HepG2 (cell line): ENCODE data around the gene PHKA2. TPM values are rescaled to one million over a fixed set of nuclear protein-coding genes. Genes with fewer than 3 reads are reported as not detected.

Source experiments
- BHLHE40 ChIP-seq: IDR thresholded peaks from 2 replicates; pipeline ENCODE4 v1.6.1; 2011; ENCODE audit warnings: low read length, improper control_type of control experiment
- HNRNPH1 ChIP-seq: fragments of 200-400 bp; formaldehyde crosslinking; optimal IDR thresholded peaks from 2 replicates; pipeline ENCODE3; 2017; ENCODE audit warnings: mild to moderate bottlenecking, low read depth, low read length
- ZBTB1 ChIP-seq: sonication (generic); formaldehyde crosslinking; IDR thresholded peaks from 2 replicates; pipeline ENCODE4 v1.4.0; 2020; ENCODE audit warnings: missing genetic modification reagents, borderline replicate concordance
- ZNF772 ChIP-seq: sonication (generic); formaldehyde crosslinking; IDR thresholded peaks from 2 replicates; pipeline ENCODE4 v1.5.0; 2020; ENCODE audit warnings: mild to moderate bottlenecking, missing genetic modification reagents
- polyA plus RNA-seq, 8 experiments: library from polyadenylated mRNA; depleted of rRNA in 3 of 8; stranded (reverse) in 7 of 8; unstranded in 1 of 8; fragments of >200 nt; fragmentation: Illumina TruSeq in 4 of 8; extraction: Trizol in 4 of 8; gene quantifications; 2 replicates each; pipeline versions ENCODE4 v1.2.1 to v1.2.3, GENCODE V29; 2011 to 2016; ENCODE audit warnings: low read depth in 4 of 8, missing spikeins in 1 of 8, mixed read lengths in 1 of 8; ENCODE audit not compliant: insufficient read depth in 1 of 8
- total RNA-seq, 5 experiments: library from RNA; depleted of rRNA; stranded (reverse); fragments of >200 nt; fragmentation: Illumina TruSeq; extraction: Trizol; gene quantifications; 2 replicates each; pipeline ENCODE4 v1.2.3, GENCODE V29; 2016; ENCODE audit warnings: low read depth in 1 of 5
- TF ChIP-seq, protein P1 (sequence below), 2 experiments: IDR thresholded peaks; 2 replicates each; pipeline ENCODE4 v1.6.1; 2011 to 2012; ENCODE audit warnings: low read length in 2 of 2, borderline replicate concordance in 1 of 2, low read depth in 1 of 2, mild to moderate bottlenecking in 1 of 2, moderate library complexity in 1 of 2
- TF ChIP-seq, protein P2 (sequence below): sonication (generic); formaldehyde crosslinking; IDR thresholded peaks from 2 replicates; pipeline ENCODE4 v1.8.1; 2023; ENCODE audit warnings: missing genetic modification reagents, inconsistent platforms, borderline replicate concordance
- TF ChIP-seq, protein P3 (sequence below): sonication (generic); formaldehyde crosslinking; IDR thresholded peaks from 2 replicates; pipeline ENCODE4 v1.5.1; 2020; ENCODE audit warnings: missing genetic modification reagents, mild to moderate bottlenecking, borderline replicate concordance

The PHKA2 gene
- total and polyA plus RNA-seq, 2 of the 13 experiments (the other 11 are each of a cell fraction or from before 2014, with no cell fraction given) = 20.5 to 273 TPM

DNA sequence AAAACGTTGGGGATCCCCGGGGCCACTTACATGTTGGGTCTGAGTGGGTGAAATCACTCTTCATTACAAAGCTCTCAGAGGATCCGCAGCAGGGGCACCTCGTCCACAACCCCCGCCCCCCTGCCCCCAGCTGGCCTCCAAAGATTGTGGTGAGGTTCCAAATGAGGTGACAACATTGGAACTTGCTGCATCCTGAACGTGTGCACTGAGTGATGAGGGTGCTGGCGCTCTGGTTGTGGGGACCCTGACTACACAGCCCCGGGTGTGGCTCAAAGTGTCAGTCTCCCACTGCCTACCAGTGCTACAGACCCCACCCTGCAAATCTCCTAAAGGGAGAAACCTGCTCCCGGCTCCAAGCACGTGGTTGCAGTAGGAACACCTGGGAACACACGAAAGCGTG, 111.9 kb downstream of the PHKA2 start (continued):
- TF ChIP-seq, protein P1, sequence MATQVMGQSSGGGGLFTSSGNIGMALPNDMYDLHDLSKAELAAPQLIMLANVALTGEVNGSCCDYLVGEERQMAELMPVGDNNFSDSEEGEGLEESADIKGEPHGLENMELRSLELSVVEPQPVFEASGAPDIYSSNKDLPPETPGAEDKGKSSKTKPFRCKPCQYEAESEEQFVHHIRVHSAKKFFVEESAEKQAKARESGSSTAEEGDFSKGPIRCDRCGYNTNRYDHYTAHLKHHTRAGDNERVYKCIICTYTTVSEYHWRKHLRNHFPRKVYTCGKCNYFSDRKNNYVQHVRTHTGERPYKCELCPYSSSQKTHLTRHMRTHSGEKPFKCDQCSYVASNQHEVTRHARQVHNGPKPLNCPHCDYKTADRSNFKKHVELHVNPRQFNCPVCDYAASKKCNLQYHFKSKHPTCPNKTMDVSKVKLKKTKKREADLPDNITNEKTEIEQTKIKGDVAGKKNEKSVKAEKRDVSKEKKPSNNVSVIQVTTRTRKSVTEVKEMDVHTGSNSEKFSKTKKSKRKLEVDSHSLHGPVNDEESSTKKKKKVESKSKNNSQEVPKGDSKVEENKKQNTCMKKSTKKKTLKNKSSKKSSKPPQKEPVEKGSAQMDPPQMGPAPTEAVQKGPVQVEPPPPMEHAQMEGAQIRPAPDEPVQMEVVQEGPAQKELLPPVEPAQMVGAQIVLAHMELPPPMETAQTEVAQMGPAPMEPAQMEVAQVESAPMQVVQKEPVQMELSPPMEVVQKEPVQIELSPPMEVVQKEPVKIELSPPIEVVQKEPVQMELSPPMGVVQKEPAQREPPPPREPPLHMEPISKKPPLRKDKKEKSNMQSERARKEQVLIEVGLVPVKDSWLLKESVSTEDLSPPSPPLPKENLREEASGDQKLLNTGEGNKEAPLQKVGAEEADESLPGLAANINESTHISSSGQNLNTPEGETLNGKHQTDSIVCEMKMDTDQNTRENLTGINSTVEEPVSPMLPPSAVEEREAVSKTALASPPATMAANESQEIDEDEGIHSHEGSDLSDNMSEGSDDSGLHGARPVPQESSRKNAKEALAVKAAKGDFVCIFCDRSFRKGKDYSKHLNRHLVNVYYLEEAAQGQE (IDR thresholded peaks at IDR 0.05; ENCODE audit: borderline replicate concordance in 1 of 2, low read depth in 1 of 2, low read length in 2 of 2) = no peak
- TF ChIP-seq HNRNPH1 = no peak
- TF ChIP-seq, protein P2, sequence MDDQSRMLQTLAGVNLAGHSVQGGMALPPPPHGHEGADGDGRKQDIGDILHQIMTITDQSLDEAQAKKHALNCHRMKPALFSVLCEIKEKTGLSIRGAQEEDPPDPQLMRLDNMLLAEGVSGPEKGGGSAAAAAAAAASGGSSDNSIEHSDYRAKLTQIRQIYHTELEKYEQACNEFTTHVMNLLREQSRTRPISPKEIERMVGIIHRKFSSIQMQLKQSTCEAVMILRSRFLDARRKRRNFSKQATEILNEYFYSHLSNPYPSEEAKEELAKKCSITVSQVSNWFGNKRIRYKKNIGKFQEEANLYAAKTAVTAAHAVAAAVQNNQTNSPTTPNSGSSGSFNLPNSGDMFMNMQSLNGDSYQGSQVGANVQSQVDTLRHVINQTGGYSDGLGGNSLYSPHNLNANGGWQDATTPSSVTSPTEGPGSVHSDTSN (CRISPR knock-in tag) = no peak
- TF ChIP-seq, protein P3, sequence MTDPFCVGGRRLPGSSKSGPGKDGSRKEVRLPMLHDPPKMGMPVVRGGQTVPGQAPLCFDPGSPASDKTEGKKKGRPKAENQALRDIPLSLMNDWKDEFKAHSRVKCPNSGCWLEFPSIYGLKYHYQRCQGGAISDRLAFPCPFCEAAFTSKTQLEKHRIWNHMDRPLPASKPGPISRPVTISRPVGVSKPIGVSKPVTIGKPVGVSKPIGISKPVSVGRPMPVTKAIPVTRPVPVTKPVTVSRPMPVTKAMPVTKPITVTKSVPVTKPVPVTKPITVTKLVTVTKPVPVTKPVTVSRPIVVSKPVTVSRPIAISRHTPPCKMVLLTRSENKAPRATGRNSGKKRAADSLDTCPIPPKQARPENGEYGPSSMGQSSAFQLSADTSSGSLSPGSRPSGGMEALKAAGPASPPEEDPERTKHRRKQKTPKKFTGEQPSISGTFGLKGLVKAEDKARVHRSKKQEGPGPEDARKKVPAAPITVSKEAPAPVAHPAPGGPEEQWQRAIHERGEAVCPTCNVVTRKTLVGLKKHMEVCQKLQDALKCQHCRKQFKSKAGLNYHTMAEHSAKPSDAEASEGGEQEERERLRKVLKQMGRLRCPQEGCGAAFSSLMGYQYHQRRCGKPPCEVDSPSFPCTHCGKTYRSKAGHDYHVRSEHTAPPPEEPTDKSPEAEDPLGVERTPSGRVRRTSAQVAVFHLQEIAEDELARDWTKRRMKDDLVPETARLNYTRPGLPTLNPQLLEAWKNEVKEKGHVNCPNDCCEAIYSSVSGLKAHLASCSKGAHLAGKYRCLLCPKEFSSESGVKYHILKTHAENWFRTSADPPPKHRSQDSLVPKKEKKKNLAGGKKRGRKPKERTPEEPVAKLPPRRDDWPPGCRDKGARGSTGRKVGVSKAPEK (CRISPR knock-in tag) = no peak
- TF ChIP-seq BHLHE40 = no peak
- no peak for TF ChIP-seq ZBTB1
- TF ChIP-seq ZNF772 = no peak
